ENCODE data around the gene APOBEC3A.
"Not testable (repeated sequence)": the region's sequence is repeated elsewhere in the genome, so short reads cannot be mapped to it uniquely, and the experiment has no call there.

DNA sequence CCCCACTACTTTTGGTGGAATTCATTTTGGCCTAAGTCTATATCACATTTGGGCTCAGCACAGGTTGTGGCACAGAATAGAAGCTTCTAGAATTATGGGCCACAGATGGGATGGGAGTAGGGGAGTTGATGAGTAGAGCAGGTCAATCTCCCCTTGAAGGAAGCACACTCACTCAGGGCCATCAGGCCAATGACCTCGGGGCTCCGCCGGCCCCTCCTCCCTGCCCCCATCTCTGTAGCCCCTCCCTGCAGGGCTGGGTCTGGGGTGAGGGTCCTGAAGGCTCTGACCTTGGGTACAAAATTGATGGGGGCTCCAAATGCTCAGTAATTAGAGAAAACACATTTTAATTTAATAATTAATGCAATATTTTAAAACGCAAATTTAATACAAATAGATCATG lies 3.3 kb downstream of the APOBEC3A start:
- TF ChIP-seq, protein P1, sequence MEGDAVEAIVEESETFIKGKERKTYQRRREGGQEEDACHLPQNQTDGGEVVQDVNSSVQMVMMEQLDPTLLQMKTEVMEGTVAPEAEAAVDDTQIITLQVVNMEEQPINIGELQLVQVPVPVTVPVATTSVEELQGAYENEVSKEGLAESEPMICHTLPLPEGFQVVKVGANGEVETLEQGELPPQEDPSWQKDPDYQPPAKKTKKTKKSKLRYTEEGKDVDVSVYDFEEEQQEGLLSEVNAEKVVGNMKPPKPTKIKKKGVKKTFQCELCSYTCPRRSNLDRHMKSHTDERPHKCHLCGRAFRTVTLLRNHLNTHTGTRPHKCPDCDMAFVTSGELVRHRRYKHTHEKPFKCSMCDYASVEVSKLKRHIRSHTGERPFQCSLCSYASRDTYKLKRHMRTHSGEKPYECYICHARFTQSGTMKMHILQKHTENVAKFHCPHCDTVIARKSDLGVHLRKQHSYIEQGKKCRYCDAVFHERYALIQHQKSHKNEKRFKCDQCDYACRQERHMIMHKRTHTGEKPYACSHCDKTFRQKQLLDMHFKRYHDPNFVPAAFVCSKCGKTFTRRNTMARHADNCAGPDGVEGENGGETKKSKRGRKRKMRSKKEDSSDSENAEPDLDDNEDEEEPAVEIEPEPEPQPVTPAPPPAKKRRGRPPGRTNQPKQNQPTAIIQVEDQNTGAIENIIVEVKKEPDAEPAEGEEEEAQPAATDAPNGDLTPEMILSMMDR (optimal IDR thresholded peaks at IDR 0.05 in 1 of 3, IDR thresholded peaks at IDR 0.05 in 1 of 3, conservative IDR thresholded peaks at IDR 0.05 in 1 of 3; ENCODE audit: extremely low read depth in 1 of 3, insufficient read depth in 2 of 3, low read length in 3 of 3) = not testable (repeated sequence)
- not testable (repeated sequence) for TF ChIP-seq EZH2 (IDR thresholded peaks at IDR 0.05; ENCODE audit: low read length)

Data from keratinocyte (primary cell).